HCT116 (cell line): ENCODE results near the gene RLF. TPM values are rescaled to one million over a fixed set of nuclear protein-coding genes. Genes with fewer than 3 reads are reported as not detected.

ENCODE experiments used
- ATAC-seq: fragments of 200-7000 bp; cut with Tn5 transposase; 2 replicates; pipeline ENCODE4 v1.9.1; 2020; ENCODE audit warnings: mild to moderate bottlenecking, moderate library complexity
- BruUV-seq: library from RNA; stranded (reverse); fragments of 400-500 nt; replicated peaks from 2 replicates; lab custom pipeline; 2021; lab: Mats Ljungman, UMichigan
- CTCF ChIA-PET: fragments of 300-600 bp; sonication (Branson Sonifier 250); formaldehyde crosslinking; loops from one replicate; lab custom pipeline; 2021; ENCODE audit warnings: antibody characterized with exemption; lab: Charles Lee
- POLR2A ChIA-PET: fragments of 300-600, 350-600 bp; sonication (Branson Sonifier 250); formaldehyde crosslinking; loops from one replicate; lab custom pipeline; 2021; ENCODE audit warnings: antibody characterized with exemption; lab: Charles Lee
- RAD21 ChIA-PET, 2 experiments: fragments of 300-600 bp; sonication (Branson Sonifier 250); formaldehyde crosslinking; loops; one replicate each; lab custom pipeline; 2023; ENCODE audit warnings: low total read pairs in 2 of 2; ENCODE audit not compliant: uncharacterized antibody in 2 of 2, unreplicated experiment in 2 of 2, low non-redundant PET in 1 of 2; lab: Charles Lee
- DNase-seq: peaks from one replicate; pipeline ENCODE4 v3.0.0-alpha.2; 2010; ENCODE audit warnings: low read depth, low spot score
- H2AFZ ChIP-seq: fragments of 200-600 bp; shearing (Covaris generic), sonication (generic); 2 replicates; pipeline ENCODE4 v1.6.1; 2017; ENCODE audit warnings: low read depth, mixed run types, mixed read lengths, antibody characterized with exemption, low read length; ENCODE audit not compliant: poor library complexity, severe bottlenecking
- H3K27ac ChIP-seq: 2 replicates; pipeline ENCODE4 v1.5.1; 2012; ENCODE audit warnings: low read depth, low read length
- H3K27me3 ChIP-seq: fragments of 200-600 bp; sonication (generic); 2 replicates; pipeline ENCODE4 v1.6.1; 2016; ENCODE audit warnings: mixed run types, low read length, mixed read lengths; ENCODE audit not compliant: insufficient read depth
- H3K36me3 ChIP-seq, 2 experiments: fragments of 200-500 bp in 1 of 2; fragments of 200-600 bp in 1 of 2; sonication (Bioruptor generic) in 1 of 2; sonication (generic) in 1 of 2; 2 replicates each; pipeline versions ENCODE4 v1.5.1 to v1.6.1; 2014 to 2016; ENCODE audit warnings: low read length in 2 of 2, inconsistent platforms in 1 of 2, mixed read lengths in 1 of 2, mixed run types in 1 of 2; ENCODE audit not compliant: insufficient read depth in 2 of 2, control insufficient read depth in 1 of 2
- H3K4me1 ChIP-seq, 2 experiments: fragments of 200-600 bp in 1 of 2; sonication (generic) in 1 of 2; 2 replicates each; pipeline versions ENCODE4 v1.5.1 to v1.6.1; 2012 to 2017; ENCODE audit warnings: low read length in 2 of 2, inconsistent platforms in 1 of 2, mild to moderate bottlenecking in 1 of 2, mixed read lengths in 1 of 2, mixed run types in 1 of 2, moderate library complexity in 1 of 2; ENCODE audit not compliant: insufficient read depth in 2 of 2, control insufficient read depth in 1 of 2
- H3K4me2 ChIP-seq: fragments of 200-600 bp; sonication (generic); 2 replicates; pipeline ENCODE4 v1.6.1; 2017; ENCODE audit warnings: mixed run types, low read length, mixed read lengths
- H3K4me3 ChIP-seq, 2 experiments: fragments of 200-600 bp in 1 of 2; sonication (generic) in 1 of 2; replicated peaks in 1 of 2; 2 replicates each; pipeline ENCODE4 v1.5.1; 2011 to 2016; ENCODE audit warnings: low read length in 2 of 2, control low read depth in 1 of 2, low read depth in 1 of 2, mild to moderate bottlenecking in 1 of 2, mixed read lengths in 1 of 2, mixed run types in 1 of 2
- H3K79me2 ChIP-seq: fragments of 200-600 bp; sonication (generic); 2 replicates; pipeline ENCODE4 v1.6.1; 2017; ENCODE audit warnings: mild to moderate bottlenecking, mixed run types, low read length, moderate library complexity, mixed read lengths; ENCODE audit not compliant: insufficient read depth
- H3K9ac ChIP-seq: fragments of 200-600 bp; sonication (generic); 2 replicates; pipeline ENCODE4 v1.6.1; 2016; ENCODE audit warnings: low read length, mixed read lengths
- H3K9me2 ChIP-seq: fragments of 200-600 bp; sonication (generic), shearing (Covaris generic); 2 replicates; pipeline ENCODE4 v1.6.1; 2017; ENCODE audit warnings: mixed run types, mild to moderate bottlenecking, moderate library complexity; ENCODE audit not compliant: insufficient read depth
- H3K9me3 ChIP-seq, 2 experiments: fragments of 200-500 bp in 1 of 2; fragments of 200-600 bp in 1 of 2; sonication (Bioruptor generic) in 1 of 2; sonication (generic) in 1 of 2; 2 replicates each; pipeline ENCODE4 v1.6.1; 2014 to 2017; ENCODE audit warnings: low read length in 2 of 2, mixed read lengths in 2 of 2, inconsistent platforms in 1 of 2, low read depth in 1 of 2, mild to moderate bottlenecking in 1 of 2, mixed run types in 1 of 2, moderate library complexity in 1 of 2; ENCODE audit not compliant: control insufficient read depth in 1 of 2, insufficient read depth in 1 of 2
- H4K20me1 ChIP-seq: fragments of 200-600 bp; sonication (generic), shearing (Covaris generic); 2 replicates; pipeline ENCODE4 v1.6.1; 2017; ENCODE audit warnings: mixed run types, mild to moderate bottlenecking, moderate library complexity; ENCODE audit not compliant: insufficient read depth
- CTCF ChIP-seq, 3 experiments: fragments of 200-600 bp in 1 of 3; sonication (generic) in 1 of 3; IDR thresholded peaks in 2 of 3; conservative IDR thresholded peaks in 1 of 3; 2 replicates each; pipeline ENCODE4 v1.5.1; 2012 to 2017; ENCODE audit warnings: low read depth in 2 of 3, low read length in 2 of 3, antibody characterized with exemption in 1 of 3, borderline replicate concordance in 1 of 3, control low read depth in 1 of 3, mild to moderate bottlenecking in 1 of 3, mixed read lengths in 1 of 3, mixed run types in 1 of 3, moderate library complexity in 1 of 3; ENCODE audit not compliant: insufficient read depth in 1 of 3
- EGR1 ChIP-seq: IDR thresholded peaks from 2 replicates; pipeline ENCODE4 v1.6.1; 2012; ENCODE audit warnings: low read depth
- EZH2 ChIP-seq: fragments of 200-600 bp; sonication (generic); IDR thresholded peaks from 2 replicates; pipeline ENCODE4 v1.6.1; 2017; ENCODE audit warnings: antibody characterized with exemption, mixed run types
- EZH2phosphoT487 ChIP-seq: fragments of 200-600 bp; IDR thresholded peaks from 2 replicates; pipeline ENCODE4 v1.6.1; 2018; ENCODE audit warnings: antibody characterized with exemption, borderline replicate concordance
- FOSL1 ChIP-seq: IDR thresholded peaks from 2 replicates; pipeline ENCODE4 v1.6.1; 2012; ENCODE audit warnings: low read depth
- JUND ChIP-seq: IDR thresholded peaks from 2 replicates; pipeline ENCODE4 v1.6.1; 2012
- MAX ChIP-seq: IDR thresholded peaks from 2 replicates; pipeline ENCODE4 v1.6.1; 2012
- POLR2AphosphoS5 ChIP-seq: IDR thresholded peaks from 2 replicates; pipeline ENCODE4 v1.6.1; 2011; ENCODE audit warnings: mild to moderate bottlenecking, low read depth, low read length, moderate library complexity
- REST ChIP-seq: IDR thresholded peaks from 2 replicates; pipeline ENCODE4 v1.6.1; 2012; ENCODE audit warnings: low read depth
- SIN3A ChIP-seq: IDR thresholded peaks from 2 replicates; pipeline ENCODE4 v1.6.1; 2012; ENCODE audit warnings: low read depth
- SP1 ChIP-seq: IDR thresholded peaks from 2 replicates; pipeline ENCODE4 v1.6.1; 2012; ENCODE audit warnings: low read depth
- SRF ChIP-seq: IDR thresholded peaks from 2 replicates; pipeline ENCODE4 v1.6.1; 2012; ENCODE audit warnings: low read depth
- TCF7L2 ChIP-seq: IDR thresholded peaks from 2 replicates; pipeline ENCODE4 v1.7.0; 2011; ENCODE audit warnings: borderline replicate concordance, inconsistent platforms; ENCODE audit not compliant: insufficient read depth, insufficient read length; ENCODE audit errors: extremely low read depth
- ZBTB33 ChIP-seq: IDR thresholded peaks from 2 replicates; pipeline ENCODE4 v1.6.1; 2011; ENCODE audit warnings: mild to moderate bottlenecking, low read length, moderate library complexity; ENCODE audit not compliant: insufficient replicate concordance; ENCODE audit errors: extremely low read depth
- ZNF274 ChIP-seq: fragments of 200-500 bp; sonication (Bioruptor generic); IDR thresholded peaks from 2 replicates; pipeline ENCODE4 v1.6.1; 2014; ENCODE audit warnings: mild to moderate bottlenecking, low read depth, low read length, inconsistent platforms
- intact Hi-C: fragments of 100-400 bp; cut with micrococcal nuclease; formaldehyde crosslinking; loops from 2 replicates; pipeline ENCODE4 v1.10.0; 2022
- total RNA-seq: library from RNA; stranded (reverse); gene quantifications from one replicate; pipeline ENCODE4 v1.2.1, GENCODE V29; 2021; ENCODE audit not compliant: unreplicated experiment

Gene RLF
- total RNA-seq, 1 experiment from 2014 or later: 20.5 TPM

- ChIA-PET POLR2A (no interaction called here), CTCF (no interaction called here), RAD21 (no interaction called here)
- Histone ChIP-seq H3K4me3 (no peak overlapping the region), H3K9me2 (no peaks in the 10 kb centered on the region), H3K4me2 (no peak overlapping the region), H3K27ac (no peak overlapping the region), H3K9ac (no peak overlapping the region), H2AFZ (no peak overlapping the region), H3K27me3 (no peaks in the 10 kb centered on the region), H3K4me1 (no peaks in the 10 kb centered on the region), H3K36me3 (peaks cover 0 to 2% of the 10 kb centered on the region in 2 experiments; a peak in 1 of 4 replicates), H3K79me2 (peaks cover 26% of the 10 kb centered on the region), H4K20me1 (no peaks in the 10 kb centered on the region), H3K9me3 (no peaks in the 10 kb centered on the region)
- BruUV-seq: no TSS peak
- no peak for ATAC-seq
- no peak for DNase-seq
- TF ChIP-seq EZH2 (no peak), CTCF (IDR thresholded peaks at IDR 0.05 in 2 of 3, conservative IDR thresholded peaks at IDR 0.05 in 1 of 3; ENCODE audit: borderline replicate concordance in 1 of 3, insufficient read depth in 1 of 3, low read depth in 2 of 3, low read length in 2 of 3) (no peak), SRF (no peak), EZH2phosphoT487 (no peak), SP1 (no peak), POLR2AphosphoS5 (no peak), EGR1 (no peak), REST (no peak), ZBTB33 (no peak), TCF7L2 (no peak), JUND (no peak), FOSL1 (no peak), MAX (no peak), ZNF274 (no peak), SIN3A (no peak)
- intact Hi-C loops: no loop called here
Observed at GRCh38 chr1:40226192-40226591, 65.0 kb downstream of the RLF start.
